ENCODE measurements around the gene SLC13A4.
"Not testable (repeated sequence)": the region's sequence is repeated elsewhere in the genome, so short reads cannot be mapped to it uniquely, and the experiment has no call there.

The SLC13A4 gene

GRCh38 chr7:135748770-135749169 lies 20.8 kb upstream of the SLC13A4 start, which contains the start of gene FAM180A:
Gene FAM180A (minus strand): TSS chr7:135748813. CDS start chr7:135748580, 233 bp downstream.
- DNase-seq: no peak

DNA sequence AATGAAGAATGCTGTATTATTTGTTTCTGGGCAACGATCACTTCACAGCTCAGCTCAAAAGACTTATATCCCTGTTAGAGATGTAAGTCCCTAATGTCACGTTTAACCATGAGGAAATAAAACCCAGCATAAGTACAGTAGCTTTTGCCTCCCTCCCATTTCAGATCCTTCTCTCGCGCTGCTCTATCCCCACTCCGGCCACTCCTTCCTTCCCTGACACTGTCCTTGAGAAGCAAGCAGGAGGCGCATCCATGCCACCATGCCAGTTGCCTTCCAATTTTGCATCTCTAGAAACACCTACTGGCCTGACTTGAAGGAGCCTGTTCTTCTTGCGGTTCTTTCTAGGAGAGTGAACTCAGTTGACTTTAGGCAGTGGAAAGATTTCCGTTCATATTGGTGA lies 19.4 kb upstream of the SLC13A4 start:
- no peak for DNase-seq

GRCh38 chr7:135745703-135746312 lies 17.8 kb upstream of the SLC13A4 start:
- DNase-seq: no peak

- no peak for DNase-seq
These were observed 17.1 kb upstream of the SLC13A4 start for GRCh38 chr7:135744938-135745702.

GRCh38 chr7:135743907-135744731 lies 16.1 kb upstream of the SLC13A4 start:
- no peak for DNase-seq

- no peak for DNase-seq
These were observed 14.4 kb upstream of the SLC13A4 start for GRCh38 chr7:135742371-135742770.

DNA sequence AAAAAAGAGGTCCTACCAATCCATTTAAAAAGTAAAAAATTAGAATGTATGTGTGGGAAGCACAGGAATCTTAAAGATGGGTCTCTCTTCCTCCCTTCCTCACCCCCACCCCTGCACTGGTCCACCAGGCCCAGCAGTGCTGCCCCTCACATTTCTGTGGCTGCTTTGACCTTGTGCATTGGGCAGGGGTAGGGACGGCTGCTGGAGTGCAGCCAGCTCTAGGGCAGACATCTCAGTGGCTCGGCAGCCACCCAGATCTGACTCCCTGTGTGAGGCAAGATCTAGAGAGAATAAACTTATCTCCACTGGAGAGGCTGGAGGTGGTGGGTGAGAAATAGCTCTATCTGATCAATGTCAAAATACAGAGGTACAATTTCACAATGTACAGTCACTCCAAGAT lies 13.9 kb upstream of the SLC13A4 start:
- no peak for DNase-seq

DNA sequence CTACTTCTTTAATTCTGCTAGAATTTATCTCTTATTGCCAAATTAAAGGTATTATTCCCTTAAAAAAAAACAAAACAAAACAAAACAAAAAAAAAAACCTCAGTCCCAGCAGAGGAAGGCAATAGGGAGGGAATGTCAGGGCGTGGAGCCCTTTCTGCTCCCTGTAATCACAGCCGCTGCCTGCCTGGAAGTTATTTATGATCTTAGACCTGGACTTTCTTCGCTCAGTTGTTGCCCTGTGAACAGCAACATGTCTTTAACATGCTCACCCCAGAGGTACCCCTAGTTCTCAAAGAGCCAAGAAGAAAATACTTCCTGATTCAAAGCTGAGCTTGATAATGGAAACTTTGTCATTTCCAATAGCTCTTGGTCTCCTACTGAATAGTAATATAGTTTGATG lies 12.9 kb upstream of the SLC13A4 start:
- no peak for DNase-seq

DNA sequence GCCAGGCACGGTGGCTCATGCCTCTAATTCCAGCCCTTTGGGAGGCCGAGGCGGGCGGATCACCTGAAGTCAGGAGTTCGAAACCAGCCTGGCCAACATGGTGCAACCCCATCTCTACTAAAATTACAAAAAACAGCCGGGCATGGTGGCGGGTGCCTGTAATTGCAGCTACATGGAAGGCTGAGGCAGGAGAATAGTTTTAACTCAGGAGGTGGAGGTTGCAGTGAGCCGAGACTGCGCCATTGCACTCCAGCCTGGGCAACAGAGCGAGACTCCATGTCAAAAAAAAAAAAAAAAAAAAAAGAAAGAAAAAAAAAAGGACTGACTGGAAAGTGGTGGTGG lies 9.3 kb upstream of the SLC13A4 start:
- not testable (repeated sequence) for DNase-seq

DNA sequence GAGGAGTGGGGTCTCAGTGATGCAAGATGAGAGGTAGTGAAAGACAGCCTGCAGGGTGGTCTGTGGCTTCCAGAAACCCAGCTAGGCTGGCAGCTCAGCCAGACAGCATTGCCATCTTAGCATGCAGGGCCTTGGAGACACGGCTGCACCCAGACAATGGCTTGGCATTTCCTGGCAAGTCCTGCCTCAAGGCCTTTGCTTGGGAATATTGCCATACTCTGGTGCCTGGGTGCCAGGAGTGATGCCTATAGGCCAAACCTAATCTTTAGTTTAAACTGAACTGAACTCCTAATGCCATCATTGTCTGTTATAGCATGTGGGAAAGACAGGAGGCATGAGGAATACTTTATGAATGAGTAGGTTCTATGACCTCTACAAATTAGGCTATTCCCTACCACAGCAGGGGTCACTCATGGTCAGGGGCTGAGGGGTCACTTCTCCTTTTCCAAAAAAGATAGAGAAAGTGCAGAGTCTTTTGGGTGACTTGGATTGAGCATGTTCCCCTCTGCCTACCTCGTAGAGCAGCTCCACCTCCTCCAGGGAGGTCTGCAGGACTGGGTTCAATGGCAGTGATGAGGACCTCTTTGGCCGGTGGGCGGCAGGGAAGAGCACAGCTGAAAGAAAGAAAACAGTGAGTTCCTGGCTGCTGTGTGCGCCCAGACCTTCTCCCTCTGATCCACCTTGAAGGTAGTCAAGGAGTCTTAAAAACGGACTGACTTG lies 8.8 kb upstream of the SLC13A4 start:
- no peak for DNase-seq

- DNase-seq: no peak
These were observed 6.3 kb upstream of the SLC13A4 start for GRCh38 chr7:135734343-135734689.

DNA sequence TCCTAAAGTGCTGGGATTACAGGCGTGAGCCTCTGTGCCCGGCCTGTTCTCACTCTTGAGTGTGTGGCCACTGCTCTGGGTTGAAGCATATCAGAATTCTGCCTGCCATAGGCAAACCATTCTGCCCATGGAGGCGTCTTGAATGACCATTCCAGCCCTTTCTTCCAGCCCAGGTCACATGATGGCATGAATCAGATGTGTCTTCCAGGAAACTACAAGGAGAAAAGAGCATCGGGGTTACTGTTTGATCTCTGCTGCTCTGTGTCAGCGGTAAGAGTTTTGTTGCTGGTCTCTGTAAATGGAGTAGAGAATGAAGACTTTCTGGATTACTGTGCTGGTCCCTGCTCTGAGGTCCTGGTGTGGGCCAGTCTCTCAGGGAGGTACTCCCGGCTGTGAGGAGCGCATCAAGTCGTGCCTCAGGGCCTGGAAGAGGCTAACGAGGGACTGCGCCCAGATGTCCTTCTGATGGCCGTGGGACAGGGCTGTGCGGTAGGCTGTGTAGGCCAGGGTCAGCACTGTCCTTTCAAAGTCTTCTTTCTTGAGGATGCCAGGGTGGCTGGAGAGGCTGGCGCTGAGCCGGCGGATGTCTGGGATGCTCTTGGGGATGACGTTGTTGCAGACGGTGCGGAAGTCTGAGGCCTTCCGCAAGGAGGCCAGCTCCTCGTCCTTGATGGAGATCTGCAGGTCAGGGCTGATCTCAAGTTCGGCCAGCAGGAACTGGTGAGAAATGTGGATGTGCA lies 5.8 kb upstream of the SLC13A4 start:
- no peak for DNase-seq

- DNase-seq: no peak
These were observed 3.1 kb upstream of the SLC13A4 start for GRCh38 chr7:135731131-135731530.

DNA sequence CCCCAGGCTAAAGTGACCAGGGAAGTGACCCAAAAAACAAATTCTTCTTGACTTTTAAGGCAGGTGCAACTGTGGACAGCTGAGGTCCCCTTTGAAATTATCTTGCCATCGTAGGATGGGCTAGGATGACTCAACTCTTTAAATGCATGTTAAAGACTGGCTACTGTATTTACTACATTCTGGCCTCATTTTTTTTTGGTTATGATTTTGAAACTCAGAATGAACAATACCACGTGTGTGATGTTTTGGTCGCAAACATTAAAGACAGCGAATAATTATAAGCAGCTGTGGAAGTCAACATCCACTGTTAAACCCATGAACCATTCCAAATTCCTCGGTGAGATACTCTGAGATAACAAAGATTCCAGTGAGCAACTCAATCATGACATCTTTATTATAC lies 1.2 kb upstream of the SLC13A4 start:
- DNase-seq: no peak

DNA sequence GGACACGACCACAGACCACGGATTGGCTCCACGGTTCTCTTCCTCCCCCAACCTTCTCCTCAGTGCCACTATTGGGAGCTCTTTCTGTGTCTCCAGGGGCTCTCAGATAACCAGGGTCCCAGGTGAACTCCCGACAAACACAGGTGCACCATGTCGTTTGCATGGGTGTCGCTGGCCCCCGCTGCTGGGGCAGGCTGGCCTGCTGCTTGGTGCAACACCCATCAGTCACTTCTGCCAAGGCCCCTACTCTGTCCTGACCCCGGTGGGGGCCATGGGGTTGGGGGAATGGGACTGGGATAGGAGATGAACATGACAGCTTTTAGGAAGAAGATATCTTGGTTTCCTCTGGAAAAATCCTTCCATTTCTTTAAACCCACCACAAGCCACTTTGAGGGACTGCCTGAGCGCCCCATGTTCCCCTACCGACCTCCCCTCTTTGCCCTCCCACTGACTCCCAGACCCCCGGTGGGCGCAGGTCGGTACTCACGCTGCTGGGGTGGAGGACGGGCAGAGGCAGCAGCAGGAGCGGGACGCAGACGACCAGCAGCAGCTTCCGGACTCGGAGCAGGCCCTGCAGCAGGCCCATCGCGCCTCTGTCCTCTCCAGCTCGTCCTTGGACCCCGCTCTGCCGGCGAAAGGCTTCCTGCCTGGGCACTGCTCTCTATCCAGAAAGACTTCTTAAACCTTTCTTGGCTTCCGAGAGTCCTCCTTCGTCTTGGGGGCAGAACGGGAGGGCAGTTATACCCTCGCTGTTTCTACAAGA lies 894 bp downstream of the SLC13A4 start:
- DNase-seq: no peak

GRCh38 chr7:135726276-135726788 lies 1.7 kb downstream of the SLC13A4 start:
- no peak for DNase-seq

GRCh38 chr7:135723411-135723810 lies 4.6 kb downstream of the SLC13A4 start:
- DNase-seq: no peak

- DNase-seq: no peak
These were observed 6.7 kb downstream of the SLC13A4 start for GRCh38 chr7:135721198-135721820.

GRCh38 chr7:135719688-135720087 lies 8.3 kb downstream of the SLC13A4 start:
- DNase-seq: no peak

GRCh38 chr7:135718794-135719437 lies 9.1 kb downstream of the SLC13A4 start:
- DNase-seq: no peak

DNA sequence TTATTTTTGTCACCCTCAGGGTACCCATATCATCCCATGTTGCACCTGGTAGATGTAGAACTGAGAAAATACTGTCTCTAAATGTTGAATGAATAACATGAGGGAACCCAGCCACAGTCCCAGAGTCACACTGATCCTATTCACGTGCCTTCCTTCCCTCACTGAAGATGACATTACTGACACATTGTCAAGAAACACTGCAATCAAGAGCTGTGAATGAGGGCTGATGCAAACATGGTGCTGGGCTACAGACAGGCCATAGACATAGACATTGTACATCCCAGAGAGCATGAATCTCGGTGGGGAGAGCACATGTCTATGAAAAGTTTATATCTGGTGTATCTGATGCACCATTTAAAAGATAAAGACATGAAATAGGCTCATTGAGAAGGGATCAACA lies 9.8 kb downstream of the SLC13A4 start:
- DNase-seq: no peak

Data from DMS53 (cell line).